GM12891 (cell line): Measurements from ENCODE around the gene LAMTOR4.

ENCODE experiments used
- POLR2A ChIP-seq: IDR thresholded peaks from 2 replicates; pipeline ENCODE4 v1.6.1; 2011; ENCODE audit warnings: low read depth, low read length, control low read depth
- POLR2AphosphoS5 ChIP-seq: IDR thresholded peaks from 2 replicates; pipeline ENCODE4 v1.6.1; 2011; ENCODE audit warnings: low read depth, low read length, control low read depth

- no peak for TF ChIP-seq POLR2A
- TF ChIP-seq POLR2AphosphoS5, result no peak
These were observed 24.2 kb upstream of the LAMTOR4 start for GRCh38 chr7:100124301-100125230.
